Endodermal cell (in vitro differentiated cells): ENCODE data around the gene UCHL5. TPM values are rescaled to one million over a fixed set of nuclear protein-coding genes. Genes with fewer than 3 reads are reported as not detected.

Experiments
- DNase-seq: peaks from one replicate; pipeline ENCODE4 v3.0.0-alpha.2; 2017
- H3K27ac ChIP-seq: 2 replicates; pipeline ENCODE4 v1.5.1; 2013; ENCODE audit warnings: mild to moderate bottlenecking, low read depth, low read length, moderate library complexity
- H3K27me3 ChIP-seq: 2 replicates; pipeline ENCODE4 v1.6.1; 2013; ENCODE audit warnings: mild to moderate bottlenecking, low read length, moderate library complexity; ENCODE audit not compliant: insufficient read depth, control insufficient read depth, poor library complexity, severe bottlenecking
- H3K36me3 ChIP-seq: 2 replicates; pipeline ENCODE4 v1.7.0; 2013; ENCODE audit warnings: mild to moderate bottlenecking, low read length, moderate library complexity; ENCODE audit not compliant: control insufficient read depth, insufficient read depth
- H3K4me1 ChIP-seq: one replicate; pipeline ENCODE4 v1.7.0; 2013; ENCODE audit warnings: low read length; ENCODE audit not compliant: control insufficient read depth, insufficient read depth
- H3K4me3 ChIP-seq: 2 replicates; pipeline ENCODE4 v1.5.1; 2013; ENCODE audit warnings: mild to moderate bottlenecking, low read length, moderate library complexity
- H3K9ac ChIP-seq: 2 replicates; pipeline ENCODE4 v1.6.1; 2013; ENCODE audit warnings: mild to moderate bottlenecking, low read length, moderate library complexity; ENCODE audit not compliant: poor library complexity, severe bottlenecking; ENCODE audit errors: extremely low read depth
- H3K9me3 ChIP-seq: 2 replicates; pipeline ENCODE4 v1.6.1; 2013; ENCODE audit warnings: mild to moderate bottlenecking, low read length, moderate library complexity; ENCODE audit not compliant: control insufficient read depth
- H3K27ac Mint-ChIP-seq: 2 replicates; pipeline ENCODE4 v1.8.0; 2020; ENCODE audit warnings: mixed read lengths
- H3K27me3 Mint-ChIP-seq: 2 replicates; pipeline ENCODE4 v1.8.0; 2021; ENCODE audit warnings: mild to moderate bottlenecking, mixed read lengths; ENCODE audit not compliant: insufficient read depth
- H3K36me3 Mint-ChIP-seq: 2 replicates; pipeline ENCODE4 v1.8.0; 2020; ENCODE audit warnings: low read depth, mixed read lengths
- H3K4me1 Mint-ChIP-seq: 2 replicates; pipeline ENCODE4 v1.8.0; 2020; ENCODE audit warnings: mixed read lengths
- H3K4me3 Mint-ChIP-seq: 2 replicates; pipeline ENCODE4 v1.8.0; 2020; ENCODE audit warnings: mild to moderate bottlenecking, moderate library complexity, mixed read lengths
- H3K9me3 Mint-ChIP-seq: 2 replicates; pipeline ENCODE4 v1.8.0; 2020; ENCODE audit warnings: mild to moderate bottlenecking, mixed read lengths
- CTCF ChIP-seq: fragments of 200-600 bp; sonication (generic); conservative IDR thresholded peaks from 2 replicates; pipeline ENCODE4 v1.5.0; 2021; ENCODE audit warnings: antibody characterized with exemption, mild to moderate bottlenecking
- WGBS, 2 experiments: methylation state at CpG; one replicate each; pipeline versions ENCODE4 v1.1.5 to v1.1.7; 2013; ENCODE audit warnings: missing lambda C conversion rate in 2 of 2, mixed read lengths in 1 of 2; ENCODE audit not compliant: insufficient coverage in 1 of 2, insufficient read length in 1 of 2; 5-methylcytosine and 5-hydroxymethylcytosine counted together
- total RNA-seq, 2 donors: library from RNA; stranded (reverse); fragmentation: NEBNext Ultra II Directional in 1 of 2; extraction: Animal tissue kit (Norgen Biotek cat#: 25700) in 1 of 2; gene quantifications; 2 replicates in 1 of 2; 3 replicates in 1 of 2; pipeline ENCODE4 v1.2.1, GENCODE V29; 2021

Gene UCHL5
- total RNA-seq, 2 donors from 2014 or later = 33.0 to 40.6 TPM

DNA sequence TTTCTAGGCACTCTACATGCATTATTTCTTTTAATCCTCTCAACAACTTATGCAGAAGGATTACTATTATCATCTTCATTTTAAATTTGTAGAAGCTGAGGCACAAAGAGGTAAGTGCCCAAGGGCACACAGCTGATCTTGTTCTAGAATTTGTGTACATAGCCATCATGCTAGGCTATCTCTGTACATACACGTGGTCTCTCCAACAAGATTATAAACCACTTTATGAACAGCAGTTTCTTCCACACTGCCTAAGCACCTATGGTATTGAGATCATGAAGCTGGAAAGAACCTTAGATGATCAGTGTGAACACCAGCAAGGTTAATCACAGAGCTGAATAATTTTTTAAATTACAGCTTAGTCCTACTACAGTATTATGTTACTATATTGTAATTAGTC, 28.9 kb downstream of the UCHL5 start:
- Histone ChIP-seq H3K9me3 (no peaks in the 10 kb centered on the region), H3K9ac (no peak overlapping the region), H3K4me3 (no peak overlapping the region), H3K27ac (no peak overlapping the region), H3K4me1 (no peaks in the 10 kb centered on the region), H3K27me3 (no peaks in the 10 kb centered on the region), H3K36me3 (peaks cover 13% of the 10 kb centered on the region)
- Mint-ChIP-seq H3K4me3 (no peak overlapping the region), H3K27me3 (no peaks in the 10 kb centered on the region), H3K4me1 (peaks cover 5% of the 10 kb centered on the region), H3K9me3 (peaks cover 5% of the 10 kb centered on the region), H3K36me3 (peaks cover 24% of the 10 kb centered on the region), H3K27ac (no peak overlapping the region)
- TF ChIP-seq CTCF = no peak
- DNase-seq = no peak
- WGBS, 2 experiments = 90% methylated on average over 1 of the region's 1 CpG; no CpG with 5 or more reads in 1 of the 2 experiments

DNA sequence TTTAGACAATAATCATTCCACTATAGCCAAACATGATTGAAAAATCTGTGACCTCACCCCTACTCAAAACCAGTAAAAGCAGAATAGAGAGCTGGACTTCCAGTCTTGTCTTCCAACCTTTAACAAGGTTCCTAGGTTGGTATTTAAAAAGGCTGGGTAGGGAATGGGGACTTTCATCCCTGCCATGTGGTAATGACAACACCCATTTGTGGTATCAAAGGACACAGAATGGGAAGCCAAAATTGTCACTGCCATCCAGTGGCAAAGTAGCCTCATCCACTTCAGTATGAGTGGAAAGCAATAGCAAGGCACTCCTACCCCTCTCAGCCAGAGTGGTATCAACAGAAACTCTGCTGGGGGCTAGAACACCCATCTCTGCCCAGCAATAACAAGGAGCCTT, 33.9 kb downstream of the UCHL5 start:
- H3K27ac Mint-ChIP-seq = no peak overlapping the region
- no peaks in the 10 kb centered on the region for H3K9me3 ChIP-seq
- H3K9me3 Mint-ChIP-seq = no peaks in the 10 kb centered on the region
- H3K36me3 ChIP-seq = peaks cover 26% of the 10 kb centered on the region
- no peak for TF ChIP-seq CTCF
- no peaks in the 10 kb centered on the region for H3K27me3 Mint-ChIP-seq
- H3K36me3 Mint-ChIP-seq = peaks cover 16% of the 10 kb centered on the region
- H3K27ac ChIP-seq = no peak overlapping the region
- no peak overlapping the region for H3K9ac ChIP-seq
- H3K4me3 Mint-ChIP-seq = no peak overlapping the region
- no peaks in the 10 kb centered on the region for H3K4me1 Mint-ChIP-seq
- DNase-seq = no peak
- H3K4me1 ChIP-seq = no peaks in the 10 kb centered on the region
- no peak overlapping the region for H3K4me3 ChIP-seq
- H3K27me3 ChIP-seq = no peaks in the 10 kb centered on the region

DNA sequence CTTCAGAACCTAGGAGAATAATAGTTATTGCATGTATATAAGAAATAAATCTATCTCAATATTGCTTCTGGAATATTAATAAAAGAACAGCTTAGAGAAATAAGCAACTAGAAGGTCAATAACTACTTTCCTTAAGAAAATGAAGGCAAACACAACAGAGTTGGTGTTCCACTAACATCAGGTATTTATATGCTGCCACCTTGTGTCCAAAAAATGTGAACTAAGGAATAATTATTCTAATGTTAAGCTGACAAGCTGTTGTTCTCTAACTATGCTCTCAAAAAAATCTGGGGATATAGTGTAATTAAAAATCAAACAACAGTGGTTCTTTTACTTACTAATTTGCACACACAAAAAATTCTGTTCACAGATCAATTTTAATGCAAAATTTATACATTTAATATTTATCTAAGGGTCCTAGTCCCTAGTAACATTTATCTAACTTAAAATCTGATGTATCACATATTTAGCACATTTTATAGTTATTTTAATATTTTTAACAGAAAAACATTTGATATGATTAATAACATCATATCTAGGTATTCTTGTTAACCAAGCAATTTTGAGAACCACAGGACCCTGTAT, 39.6 kb downstream of the UCHL5 start:
- Histone ChIP-seq H3K36me3 (peaks cover 12% of the 10 kb centered on the region), H3K27ac (no peak overlapping the region), H3K9me3 (no peaks in the 10 kb centered on the region), H3K4me1 (no peaks in the 10 kb centered on the region), H3K4me3 (no peak overlapping the region), H3K27me3 (no peaks in the 10 kb centered on the region), H3K9ac (no peak overlapping the region)
- Mint-ChIP-seq H3K4me3 (no peak overlapping the region), H3K4me1 (peaks cover 2% of the 10 kb centered on the region), H3K27me3 (no peaks in the 10 kb centered on the region), H3K9me3 (no peaks in the 10 kb centered on the region), H3K36me3 (peaks cover 9% of the 10 kb centered on the region), H3K27ac (no peak overlapping the region)
- DNase-seq = no peak
- peak; percentile 79 for TF ChIP-seq CTCF
